Measurements from ENCODE around the gene CPEB4. TPM values are rescaled to one million over a fixed set of nuclear protein-coding genes. Genes with fewer than 3 reads are reported as not detected.

CPEB4 gene
- total and polyA plus RNA-seq, 9 of the 15 experiments (the other 6 are each of a cell fraction or from before 2014, with no cell fraction given) = 7.4 to 21.3 (median 12.4) TPM

DNA sequence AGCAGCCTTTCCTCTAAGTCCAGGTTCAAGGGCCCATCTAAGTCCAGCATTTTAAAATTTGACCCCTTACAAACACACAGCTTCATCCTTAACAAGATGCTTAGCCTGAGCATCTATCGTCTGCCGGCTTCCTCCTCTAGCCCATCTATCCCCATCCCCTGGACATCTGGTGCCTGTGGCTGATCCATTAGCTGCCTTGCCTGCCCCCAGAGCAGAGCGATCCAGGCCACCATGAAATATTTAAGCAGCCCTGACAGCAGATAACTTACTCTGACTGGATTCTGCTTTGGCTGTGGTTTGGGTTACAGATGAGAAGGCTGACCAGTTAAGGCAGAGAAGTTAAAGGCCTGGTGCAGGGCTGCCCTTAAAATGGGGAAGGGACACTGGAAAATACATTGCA is 30.9 kb upstream of the CPEB4 start:
- Histone ChIP-seq H3K9ac (ENCODE audit: insufficient read depth in 1 of 2, low read depth in 2 of 2, low read length in 2 of 2) (peak overlapping the region in 1 of 2 experiments; percentile 62; a peak in 1 of 4 replicates), H3K4me2 (ENCODE audit: insufficient read depth, low read length) (no peak overlapping the region), H3K36me3 (ENCODE audit: control insufficient read depth, insufficient read depth, low read length) (no peaks in the 10 kb centered on the region), H4K20me1 (replicated peaks; ENCODE audit: control insufficient read depth, insufficient read depth, low read length) (no peaks in the 10 kb centered on the region), H3K27me3 (ENCODE audit: control insufficient read depth in 2 of 2, insufficient read depth in 2 of 2, low read length in 2 of 2) (no peaks in the 10 kb centered on the region; a peak in 1 of 5 replicates), H3K9me1 (ENCODE audit: control insufficient read depth, insufficient read depth, low read length) (no peaks in the 10 kb centered on the region), H3K4me1 (replicated peaks in 1 of 2; ENCODE audit: control insufficient read depth in 2 of 2, insufficient read depth in 2 of 2, low read length in 2 of 2) (peaks cover 77 to 98% of the 10 kb centered on the region in 2 experiments), H3K79me2 (ENCODE audit: control insufficient read depth, insufficient read depth, low read length) (no peaks in the 10 kb centered on the region), H3K9me3 (replicated peaks; ENCODE audit: control insufficient read depth, insufficient read depth, low read depth, low read length) (no peaks in the 10 kb centered on the region), H2AFZ (ENCODE audit: low read depth, low read length) (no peak overlapping the region; the same call in 1 of the 2 replicates), H3K4me3 (no peak overlapping the region), H3K27ac (ENCODE audit: extremely low read depth, low read depth, low read length) (peak overlapping the region; percentile 21; the same call in 1 of the 3 replicates)
- no peak for ATAC-seq
- no TSS peak for BruUV-seq (replicated peaks)
- in situ Hi-C loops (cut with MboI) (no loop called here), intact Hi-C loops (cut with micrococcal nuclease) (no loop called here)
- WGBS (ENCODE audit: insufficient coverage, low coverage, missing lambda C conversion rate) = 62% methylated on average over 3 of the region's 3 CpGs
- TF ChIP-seq ADNP (tag; IDR thresholded peaks at IDR 0.05) = 0 out of 2 replicates have a peak, but pooled peaks have one; percentile 7
- TF ChIP-seq, protein P1, sequence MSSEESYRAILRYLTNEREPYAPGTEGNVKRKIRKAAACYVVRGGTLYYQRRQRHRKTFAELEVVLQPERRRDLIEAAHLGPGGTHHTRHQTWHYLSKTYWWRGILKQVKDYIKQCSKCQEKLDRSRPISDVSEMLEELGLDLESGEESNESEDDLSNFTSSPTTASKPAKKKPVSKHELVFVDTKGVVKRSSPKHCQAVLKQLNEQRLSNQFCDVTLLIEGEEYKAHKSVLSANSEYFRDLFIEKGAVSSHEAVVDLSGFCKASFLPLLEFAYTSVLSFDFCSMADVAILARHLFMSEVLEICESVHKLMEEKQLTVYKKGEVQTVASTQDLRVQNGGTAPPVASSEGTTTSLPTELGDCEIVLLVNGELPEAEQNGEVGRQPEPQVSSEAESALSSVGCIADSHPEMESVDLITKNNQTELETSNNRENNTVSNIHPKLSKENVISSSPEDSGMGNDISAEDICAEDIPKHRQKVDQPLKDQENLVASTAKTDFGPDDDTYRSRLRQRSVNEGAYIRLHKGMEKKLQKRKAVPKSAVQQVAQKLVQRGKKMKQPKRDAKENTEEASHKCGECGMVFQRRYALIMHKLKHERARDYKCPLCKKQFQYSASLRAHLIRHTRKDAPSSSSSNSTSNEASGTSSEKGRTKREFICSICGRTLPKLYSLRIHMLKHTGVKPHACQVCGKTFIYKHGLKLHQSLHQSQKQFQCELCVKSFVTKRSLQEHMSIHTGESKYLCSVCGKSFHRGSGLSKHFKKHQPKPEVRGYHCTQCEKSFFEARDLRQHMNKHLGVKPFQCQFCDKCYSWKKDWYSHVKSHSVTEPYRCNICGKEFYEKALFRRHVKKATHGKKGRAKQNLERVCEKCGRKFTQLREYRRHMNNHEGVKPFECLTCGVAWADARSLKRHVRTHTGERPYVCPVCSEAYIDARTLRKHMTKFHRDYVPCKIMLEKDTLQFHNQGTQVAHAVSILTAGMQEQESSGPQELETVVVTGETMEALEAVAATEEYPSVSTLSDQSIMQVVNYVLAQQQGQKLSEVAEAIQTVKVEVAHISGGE (CRISPR knock-in tag; IDR thresholded peaks at IDR 0.05) = no peak
- TF ChIP-seq, protein P2, sequence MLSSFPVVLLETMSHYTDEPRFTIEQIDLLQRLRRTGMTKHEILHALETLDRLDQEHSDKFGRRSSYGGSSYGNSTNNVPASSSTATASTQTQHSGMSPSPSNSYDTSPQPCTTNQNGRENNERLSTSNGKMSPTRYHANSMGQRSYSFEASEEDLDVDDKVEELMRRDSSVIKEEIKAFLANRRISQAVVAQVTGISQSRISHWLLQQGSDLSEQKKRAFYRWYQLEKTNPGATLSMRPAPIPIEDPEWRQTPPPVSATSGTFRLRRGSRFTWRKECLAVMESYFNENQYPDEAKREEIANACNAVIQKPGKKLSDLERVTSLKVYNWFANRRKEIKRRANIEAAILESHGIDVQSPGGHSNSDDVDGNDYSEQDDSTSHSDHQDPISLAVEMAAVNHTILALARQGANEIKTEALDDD (IDR thresholded peaks at IDR 0.05) = peak; percentile 38
- CTCF ChIA-PET (ENCODE audit: low intra/inter-chr PET ratio) = no interaction called here
- POLR2A ChIA-PET = interaction anchor here (0.7 to 3.1 kb wide), 7 partner anchors 11 to 536 kb away, joined by 3 to 11 read pairs (median 4); no protein-coding TSS in a partner anchor
- DNase-seq (ENCODE audit: extremely low read depth in 1 of 4, low spot score in 3 of 4) = no peak
- FAIRE-seq = no peak
